Vagina (tissue), 2 donors: Measurements from ENCODE around the gene BOD1L2.

Experiments used
- CTCF ChIP-seq, 3 experiments: fragments of 450-650 bp in 2 of 3; fragments of 200-600 bp in 1 of 3; sonication (generic) in 1 of 3; IDR thresholded peaks; one replicate each; pipeline ENCODE4 v1.5.1; 2017 to 2019; ENCODE audit warnings: antibody characterized with exemption in 3 of 3, mild to moderate bottlenecking in 2 of 3, moderate library complexity in 2 of 3
- POLR2AphosphoS5 ChIP-seq, 2 donors: sonication (generic); formaldehyde crosslinking; IDR thresholded peaks; one replicate each; pipeline ENCODE4 v1.9.0; 2017; ENCODE audit warnings: antibody characterized with exemption in 2 of 2, mild to moderate bottlenecking in 2 of 2, low read depth in 1 of 2; ENCODE audit not compliant: insufficient read depth in 1 of 2

- no peak for TF ChIP-seq CTCF (IDR thresholded peaks at IDR 0.05)
- TF ChIP-seq POLR2AphosphoS5 (IDR thresholded peaks at IDR 0.05; ENCODE audit: insufficient read depth in 1 of 2, low read depth in 1 of 2): no peak
These were observed 12.2 kb upstream of the BOD1L2 start for GRCh38 chr18:57134618-57135135.
